GOT3 (cell line): Measurements from ENCODE around the gene CEP68.
A peak's percentile ranks its signal among the peaks of the same experiment; 100 is the strongest.

Experiments used
- DNase-seq: peaks from one replicate; lab custom pipeline; 2025; ENCODE audit warnings: mixed read lengths; lab: John Stamatoyannopoulos, UW

Gene CEP68

DNA sequence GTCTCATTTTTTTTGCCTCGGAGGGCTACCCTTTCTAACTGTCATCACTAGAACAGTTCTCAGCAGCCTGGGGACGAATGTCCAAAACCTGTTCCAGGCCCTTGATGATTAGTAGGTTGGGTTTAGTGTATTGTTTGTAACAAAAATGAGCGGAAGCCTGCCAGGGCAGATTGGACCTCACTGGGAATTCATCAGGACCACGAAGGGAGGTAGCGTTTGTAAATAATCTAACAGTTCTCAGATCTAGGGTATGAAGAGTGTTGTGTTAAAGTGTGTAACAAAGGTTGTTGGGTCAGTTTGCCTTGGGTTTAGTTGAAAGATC, 799 bp downstream of the CEP68 start:
- no peak for DNase-seq

DNA sequence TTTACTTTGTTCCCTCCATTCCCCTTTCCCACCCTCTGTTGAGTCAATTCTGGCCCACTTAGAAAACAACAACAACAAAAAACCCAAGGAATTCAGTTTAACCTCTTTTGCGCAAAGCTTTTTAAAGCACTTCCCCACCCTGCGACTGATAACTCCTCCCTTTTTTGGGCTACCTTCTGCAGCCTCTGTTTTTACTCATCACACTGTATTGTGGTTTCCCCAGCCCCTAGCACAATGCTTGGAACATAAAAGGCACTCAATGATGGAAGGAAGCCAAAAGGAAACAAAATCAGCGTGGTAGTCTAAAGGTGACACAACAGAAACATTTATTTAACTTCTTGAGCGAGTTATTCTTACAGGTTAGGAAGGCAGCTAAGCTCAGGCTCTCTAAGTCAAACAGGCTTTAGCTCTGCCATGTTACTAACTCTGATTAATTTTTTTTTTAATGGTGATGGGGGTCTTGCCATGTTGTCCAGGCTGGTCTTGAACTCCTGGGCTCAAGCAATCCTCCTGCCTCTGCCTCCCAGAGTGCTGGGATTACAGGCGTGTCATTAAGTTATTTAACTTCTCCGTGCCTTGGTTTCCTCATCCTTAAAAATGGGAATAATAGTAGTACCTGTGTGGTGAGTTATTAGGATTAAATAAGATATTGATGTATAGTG, 1.3 kb downstream of the CEP68 start:
- no peak for DNase-seq

DNA sequence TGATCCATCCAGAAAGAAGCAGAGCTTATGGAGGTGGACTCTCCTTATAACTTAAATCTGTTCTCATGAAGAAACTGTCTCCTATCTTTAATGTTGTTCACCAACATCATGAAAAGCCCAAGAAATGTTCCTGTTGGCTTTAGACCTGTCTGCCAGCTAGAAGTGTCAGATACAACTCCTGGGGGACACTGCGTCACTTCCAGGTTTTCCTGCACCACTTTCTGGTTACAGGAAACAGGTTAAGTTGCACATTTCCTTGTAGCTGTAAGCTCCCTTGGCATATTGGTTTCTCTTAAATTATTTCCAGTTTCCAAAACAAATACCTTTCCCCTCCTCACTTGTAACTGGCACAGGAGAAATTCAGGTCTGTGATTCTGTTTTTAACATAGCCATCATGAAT, 2.9 kb downstream of the CEP68 start:
- no peak for DNase-seq

DNA sequence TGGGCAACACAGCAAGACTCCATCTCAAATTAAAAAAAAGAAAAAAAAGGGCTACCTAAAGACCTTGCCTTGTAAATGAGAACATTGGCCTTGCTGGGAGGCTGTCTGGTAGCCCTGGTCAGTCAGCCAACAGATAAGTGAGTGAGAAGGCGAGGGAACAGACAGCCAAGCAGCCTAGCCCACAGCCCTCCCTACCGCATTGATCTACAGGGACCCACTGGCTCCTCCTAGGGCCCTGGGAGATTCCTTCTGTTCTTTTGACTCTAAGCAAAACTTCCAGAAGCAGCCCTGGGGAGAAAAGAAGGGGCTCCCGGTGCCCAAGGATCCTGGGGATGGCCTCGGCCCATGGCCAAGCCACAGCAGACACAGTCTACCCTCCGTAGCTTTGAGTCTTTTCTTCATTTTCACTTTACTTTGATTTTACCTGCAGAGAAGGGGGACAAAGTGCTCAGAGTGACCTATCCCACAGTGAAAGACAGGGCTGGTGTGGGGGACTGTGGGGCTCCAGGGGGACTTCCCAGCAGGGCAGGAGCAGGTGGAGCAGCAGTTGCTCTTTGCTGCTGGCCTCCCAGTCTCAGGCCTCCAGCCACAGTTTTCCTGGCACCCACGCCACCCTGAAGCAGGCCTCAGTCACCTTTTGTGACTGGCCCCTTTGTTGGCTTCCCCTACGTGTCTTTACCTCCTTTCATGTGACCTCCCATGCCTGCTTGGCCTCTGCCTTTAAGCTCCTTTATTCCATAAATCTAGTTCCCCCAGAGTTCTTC, 5.1 kb downstream of the CEP68 start:
- no peak for DNase-seq

DNA sequence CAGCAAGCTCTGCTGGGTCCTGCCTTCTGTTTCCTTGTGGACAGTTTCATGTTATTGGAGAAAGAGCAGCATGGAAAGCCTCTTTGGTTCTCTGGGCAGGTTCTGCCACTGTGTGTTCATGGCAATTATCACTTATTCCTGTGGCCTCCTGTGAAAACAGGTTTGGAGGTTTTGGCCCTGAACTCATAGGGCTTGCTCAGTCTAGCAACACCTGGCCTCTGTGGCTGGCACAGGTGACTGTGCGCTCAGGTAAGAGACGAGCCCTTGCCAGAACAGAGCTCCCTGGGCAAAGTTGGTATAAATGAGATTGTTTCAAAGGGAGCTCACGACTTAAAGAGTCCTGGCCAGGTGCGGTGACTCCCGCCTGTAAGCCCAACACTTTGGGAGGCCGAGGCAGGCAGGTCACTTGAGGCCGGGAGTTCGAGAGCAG, 5.7 kb downstream of the CEP68 start:
- no peak for DNase-seq

DNA sequence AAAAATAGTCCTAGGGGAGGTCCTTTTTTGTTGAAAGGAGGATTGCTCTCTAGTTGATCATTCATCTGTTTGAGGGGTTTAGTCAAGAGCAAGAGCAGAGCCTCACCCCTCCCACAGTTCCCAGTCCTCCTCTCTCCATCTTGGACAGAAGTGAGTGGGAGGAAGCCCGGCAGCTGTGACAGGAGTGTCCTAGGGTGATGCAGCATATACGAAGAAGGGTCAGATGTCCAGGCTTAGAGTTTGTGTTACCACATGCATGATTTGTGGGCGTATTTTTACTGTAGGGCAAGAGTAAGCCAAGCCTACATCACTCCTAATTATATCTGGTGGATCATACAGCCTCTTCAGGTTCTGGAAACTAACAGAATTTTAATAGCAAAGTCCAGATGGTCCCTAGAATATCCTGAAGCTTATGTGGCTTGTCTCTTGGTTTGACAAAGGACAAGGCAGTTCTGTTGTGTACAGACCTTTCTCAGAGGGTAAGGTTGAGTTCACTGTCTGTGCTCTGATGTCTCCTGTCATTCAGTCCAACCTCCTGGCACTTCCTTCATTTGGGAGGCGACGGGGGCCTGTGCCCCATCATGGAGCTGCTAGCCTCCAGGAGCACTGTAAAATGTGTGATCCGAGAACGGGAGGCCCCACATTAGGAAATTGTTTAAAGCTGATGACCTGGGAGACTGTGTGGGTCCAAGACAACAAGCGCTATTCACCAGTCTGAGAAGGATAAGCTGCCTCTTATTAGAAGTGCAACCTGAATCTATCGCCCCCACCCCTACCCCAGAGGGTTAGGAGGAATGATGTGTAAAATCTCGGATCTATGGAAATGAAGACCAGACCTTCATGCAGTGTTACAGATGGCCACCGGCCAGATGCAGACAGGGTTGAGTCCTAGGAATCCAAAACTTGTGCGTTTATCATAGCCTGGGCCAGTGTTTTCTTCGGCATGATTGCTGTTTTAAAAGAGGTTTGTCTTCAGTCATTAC, 6.9 kb downstream of the CEP68 start:
- no peak for DNase-seq

DNA sequence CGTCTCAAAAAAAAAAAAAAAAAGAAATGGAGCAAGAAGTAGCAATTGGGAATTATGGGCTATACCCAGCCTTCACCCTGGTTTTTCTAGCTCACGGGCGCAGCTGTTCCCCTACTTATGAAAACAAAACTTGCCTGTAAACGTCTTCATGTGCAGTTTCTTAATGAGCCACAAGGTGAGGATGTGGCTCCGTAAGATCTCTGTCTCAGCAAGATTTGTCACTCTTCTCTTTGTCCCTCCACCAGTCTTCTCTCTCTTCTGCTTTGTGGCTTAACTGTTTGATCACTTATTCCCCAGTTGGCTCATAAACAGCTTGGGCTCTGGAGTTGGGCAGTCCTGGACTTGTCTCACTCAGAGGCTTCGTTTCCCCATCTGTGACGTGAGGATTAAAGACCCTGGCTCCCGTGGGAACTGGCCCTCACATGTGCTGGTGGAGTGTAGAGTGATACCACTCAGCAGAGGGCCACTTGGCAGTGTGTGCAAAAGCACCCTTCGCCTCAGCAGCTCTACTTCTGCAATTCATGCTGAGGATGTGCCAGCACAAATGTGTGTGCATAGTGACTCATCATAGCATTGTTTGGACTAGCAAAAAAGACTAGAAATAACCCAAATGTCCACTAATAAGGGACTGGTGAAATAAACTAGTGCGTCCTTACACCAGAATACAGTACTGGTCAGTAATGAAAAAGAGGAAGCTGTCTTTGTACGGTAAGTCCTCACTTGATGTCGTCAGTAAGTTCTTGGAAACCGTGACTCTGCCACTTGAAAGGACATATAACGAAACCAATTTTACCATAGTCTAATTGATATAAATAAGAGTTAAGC, 8.7 kb downstream of the CEP68 start:
- peak; percentile 63 for DNase-seq

DNA sequence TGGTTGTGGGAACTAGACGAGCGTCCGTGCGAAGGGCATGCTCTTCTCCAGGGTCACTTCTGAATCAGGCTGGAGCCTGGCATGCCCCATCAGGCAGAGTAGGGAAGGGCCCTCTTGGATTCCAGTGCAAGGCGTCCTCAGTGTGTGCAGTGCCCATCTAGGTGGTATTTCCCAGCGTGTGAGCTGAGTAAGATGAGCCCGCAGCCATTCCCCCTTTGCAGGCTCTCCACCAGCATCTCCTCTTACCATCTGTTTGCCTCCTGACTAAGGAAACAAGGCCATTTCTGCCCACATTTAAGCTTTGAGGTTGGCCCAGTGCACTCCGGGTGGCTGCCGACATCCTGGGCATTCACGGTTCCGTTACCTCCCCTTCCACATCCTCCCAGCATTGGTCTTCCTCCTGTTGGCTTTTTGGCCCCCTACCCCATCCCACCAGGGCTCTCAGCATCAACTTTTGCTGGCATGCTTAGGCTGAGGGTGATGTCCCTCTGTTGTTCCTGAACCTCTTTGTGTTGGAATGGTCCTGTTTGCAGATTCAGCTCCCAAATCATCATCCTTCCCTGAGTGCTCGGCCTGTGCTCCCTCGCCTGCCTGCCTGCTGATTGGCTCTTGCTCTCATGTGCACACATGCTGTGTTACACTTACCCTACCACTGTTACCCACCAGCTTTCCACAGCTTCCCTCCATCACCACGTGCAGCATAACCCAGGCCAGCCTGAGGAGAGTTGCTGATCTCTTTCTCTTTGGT, 11.8 kb downstream of the CEP68 start:
- no peak for DNase-seq

DNA sequence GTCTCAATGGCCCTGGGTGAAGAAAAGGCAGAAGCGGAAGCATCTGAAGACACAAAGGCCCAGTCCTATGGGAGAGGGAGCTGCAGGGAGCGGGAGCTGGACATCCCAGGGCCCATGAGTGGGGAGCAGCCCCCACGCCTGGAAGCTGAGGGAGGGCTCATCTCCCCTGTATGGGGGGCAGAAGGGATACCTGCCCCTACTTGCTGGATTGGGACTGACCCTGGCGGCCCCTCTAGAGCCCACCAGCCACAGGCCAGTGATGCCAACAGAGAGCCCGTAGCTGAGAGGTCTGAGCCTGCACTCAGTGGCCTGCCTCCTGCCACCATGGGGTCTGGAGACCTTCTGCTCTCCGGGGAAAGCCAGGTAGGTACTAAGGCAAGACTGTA, 13.2 kb downstream of the CEP68 start:
- no peak for DNase-seq

DNA sequence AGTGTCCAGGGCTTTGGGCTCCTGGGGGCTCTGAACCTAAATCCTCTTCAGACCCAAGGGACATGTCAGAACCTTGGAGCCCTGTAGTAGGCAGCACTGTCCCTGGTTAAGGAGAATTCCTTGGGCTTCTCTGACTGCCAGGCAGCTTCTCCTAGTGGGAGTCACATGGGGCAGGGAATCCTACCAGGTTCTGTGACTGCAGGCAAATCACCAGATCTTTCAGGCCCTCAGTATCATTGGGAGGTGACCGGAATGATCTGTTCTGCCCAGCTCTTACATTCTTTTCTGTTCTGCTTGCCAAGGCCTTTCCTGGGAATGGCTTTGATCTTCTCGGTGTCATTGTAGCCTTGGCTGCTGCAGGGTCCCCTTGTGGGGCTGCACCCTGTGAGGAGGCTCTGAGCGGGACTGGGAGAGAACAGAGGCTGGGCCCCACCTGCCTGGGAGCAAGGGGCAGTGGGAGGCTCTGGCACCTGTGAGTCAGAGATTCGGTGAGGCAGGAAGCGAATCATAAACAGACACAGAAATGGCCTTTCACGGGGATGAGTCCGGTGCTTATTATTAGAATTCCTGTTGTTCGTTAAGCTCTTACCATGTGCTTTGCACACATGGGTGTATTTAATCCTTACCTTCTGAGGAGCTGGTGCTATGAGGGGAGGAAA, 14.1 kb downstream of the CEP68 start:
- DNase-seq = no peak

DNA sequence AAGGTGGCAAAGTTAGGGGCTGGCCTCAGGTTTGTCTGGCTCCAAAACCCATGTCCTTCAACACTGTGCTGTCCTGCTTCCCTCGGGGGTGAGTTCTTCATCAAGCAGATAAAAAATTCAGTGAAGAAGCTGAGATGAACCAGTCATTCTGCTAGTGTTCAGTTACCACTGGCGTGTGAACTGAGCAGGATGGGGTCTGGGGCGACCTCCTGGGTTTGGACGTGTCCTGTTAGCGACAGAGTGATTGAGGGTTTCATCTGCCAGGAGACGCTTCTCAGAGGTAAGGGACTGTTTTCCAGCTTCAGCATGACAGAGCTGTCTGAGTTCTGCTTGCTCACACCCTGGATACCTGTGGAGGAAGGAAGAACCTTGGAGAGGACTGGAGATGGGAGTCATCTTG, 14.6 kb downstream of the CEP68 start:
- no peak for DNase-seq

DNA sequence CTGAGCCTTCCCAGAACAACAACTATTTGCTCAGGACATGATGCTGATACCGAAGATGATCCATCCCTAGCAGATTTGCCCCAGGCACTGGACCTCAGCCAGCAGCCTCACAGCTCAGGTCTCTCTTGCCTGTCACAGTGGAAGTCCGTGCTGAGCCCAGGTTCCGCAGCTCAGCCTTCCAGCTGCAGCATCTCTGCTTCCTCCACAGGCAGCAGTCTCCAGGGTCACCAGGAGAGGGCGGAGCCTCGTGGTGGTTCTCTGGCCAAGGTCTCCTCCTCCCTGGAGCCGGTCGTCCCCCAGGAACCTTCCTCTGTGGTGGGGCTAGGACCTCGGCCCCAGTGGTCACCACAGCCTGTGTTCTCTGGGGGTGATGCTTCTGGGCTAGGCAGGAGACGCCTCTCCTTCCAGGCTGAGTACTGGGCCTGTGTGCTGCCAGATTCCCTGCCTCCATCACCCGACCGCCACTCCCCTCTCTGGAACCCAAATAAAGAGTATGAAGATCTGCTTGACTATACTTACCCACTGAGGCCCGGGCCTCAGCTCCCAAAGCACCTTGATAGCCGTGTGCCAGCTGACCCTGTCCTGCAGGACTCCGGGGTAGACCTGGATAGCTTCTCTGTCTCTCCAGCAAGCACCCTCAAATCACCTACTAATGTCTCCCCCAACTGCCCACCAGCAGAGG, 15.4 kb downstream of the CEP68 start:
- no peak for DNase-seq

DNA sequence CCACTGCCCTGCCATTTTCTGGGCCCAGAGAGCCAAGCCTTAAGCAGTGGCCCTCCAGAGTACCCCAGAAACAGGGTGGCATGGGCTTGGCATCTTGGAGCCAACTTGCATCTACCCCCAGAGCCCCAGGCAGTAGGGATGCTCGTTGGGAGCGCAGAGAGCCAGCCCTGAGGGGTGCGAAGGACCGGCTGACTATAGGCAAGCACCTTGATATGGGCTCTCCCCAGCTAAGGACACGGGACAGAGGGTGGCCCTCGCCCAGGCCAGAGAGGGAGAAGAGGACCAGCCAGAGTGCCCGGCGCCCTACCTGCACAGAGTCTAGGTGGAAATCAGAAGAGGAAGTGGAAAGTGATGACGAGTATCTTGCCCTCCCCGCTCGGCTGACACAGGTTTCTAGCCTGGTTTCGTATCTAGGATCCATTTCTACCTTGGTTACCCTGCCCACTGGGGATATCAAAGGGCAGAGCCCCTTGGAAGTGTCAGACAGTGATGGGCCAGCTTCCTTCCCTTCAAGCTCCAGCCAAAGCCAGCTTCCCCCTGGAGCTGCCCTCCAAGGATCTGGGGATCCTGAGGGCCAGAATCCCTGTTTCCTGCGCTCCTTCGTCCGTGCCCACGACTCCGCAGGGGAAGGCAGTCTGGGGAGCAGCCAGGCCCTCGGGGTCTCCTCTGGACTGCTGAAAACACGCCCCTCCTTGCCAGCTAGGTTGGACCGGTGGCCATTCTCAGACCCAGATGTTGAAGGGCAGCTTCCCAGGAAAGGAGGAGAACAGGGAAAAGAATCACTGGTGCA, 16.2 kb downstream of the CEP68 start:
- DNase-seq = no peak

DNA sequence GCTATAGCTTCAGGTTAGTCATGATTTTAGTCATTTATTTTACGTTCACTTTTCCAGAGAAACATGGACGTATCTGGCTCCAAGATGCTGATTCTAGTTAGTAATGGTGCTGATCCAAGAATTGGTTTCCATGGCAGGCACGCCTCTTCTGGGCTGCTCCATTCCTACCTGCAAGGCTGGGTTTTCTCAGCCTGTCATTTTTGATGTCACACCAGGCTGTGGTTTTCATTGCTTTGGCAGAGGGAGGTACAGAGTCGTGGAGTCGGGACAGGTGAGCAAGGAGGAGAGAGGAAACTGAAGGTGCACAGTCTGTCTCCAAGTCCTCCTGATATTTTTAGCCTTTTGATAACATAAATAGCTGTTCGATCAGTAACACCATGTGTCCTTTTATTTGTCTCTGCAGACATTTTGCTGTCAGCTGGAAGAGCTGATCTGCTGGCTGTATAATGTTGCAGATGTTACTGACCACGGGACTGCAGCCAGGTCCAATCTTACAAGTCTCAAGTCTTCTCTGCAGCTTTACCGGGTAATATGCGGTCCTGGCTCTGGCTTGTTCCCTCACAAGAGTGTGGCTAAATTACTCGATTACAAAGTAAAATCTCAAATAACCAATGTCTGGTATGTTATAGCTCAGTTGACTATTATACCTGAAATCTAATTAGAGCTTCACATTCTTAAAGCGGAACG, 17.8 kb downstream of the CEP68 start:
- no peak for DNase-seq

DNA sequence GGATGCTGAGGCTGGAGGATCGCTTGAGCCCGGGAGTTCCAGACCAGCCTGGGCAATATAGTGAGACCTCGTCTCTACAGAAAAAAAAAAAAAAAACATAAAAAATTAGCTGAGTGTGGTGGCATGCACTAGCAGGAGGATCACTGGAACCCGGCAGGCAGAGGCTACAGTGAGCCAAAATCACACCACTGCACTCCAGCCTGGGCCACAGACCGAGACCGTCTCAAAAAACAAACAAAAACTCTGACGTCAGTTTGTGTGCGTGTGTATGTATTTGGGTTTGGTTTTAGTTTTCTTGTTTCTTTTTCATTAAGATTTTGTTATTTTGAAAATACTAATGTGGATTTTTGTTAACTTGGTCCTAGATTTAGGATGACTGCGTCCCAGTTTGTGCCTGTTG, 19.0 kb downstream of the CEP68 start:
- no peak for DNase-seq

DNA sequence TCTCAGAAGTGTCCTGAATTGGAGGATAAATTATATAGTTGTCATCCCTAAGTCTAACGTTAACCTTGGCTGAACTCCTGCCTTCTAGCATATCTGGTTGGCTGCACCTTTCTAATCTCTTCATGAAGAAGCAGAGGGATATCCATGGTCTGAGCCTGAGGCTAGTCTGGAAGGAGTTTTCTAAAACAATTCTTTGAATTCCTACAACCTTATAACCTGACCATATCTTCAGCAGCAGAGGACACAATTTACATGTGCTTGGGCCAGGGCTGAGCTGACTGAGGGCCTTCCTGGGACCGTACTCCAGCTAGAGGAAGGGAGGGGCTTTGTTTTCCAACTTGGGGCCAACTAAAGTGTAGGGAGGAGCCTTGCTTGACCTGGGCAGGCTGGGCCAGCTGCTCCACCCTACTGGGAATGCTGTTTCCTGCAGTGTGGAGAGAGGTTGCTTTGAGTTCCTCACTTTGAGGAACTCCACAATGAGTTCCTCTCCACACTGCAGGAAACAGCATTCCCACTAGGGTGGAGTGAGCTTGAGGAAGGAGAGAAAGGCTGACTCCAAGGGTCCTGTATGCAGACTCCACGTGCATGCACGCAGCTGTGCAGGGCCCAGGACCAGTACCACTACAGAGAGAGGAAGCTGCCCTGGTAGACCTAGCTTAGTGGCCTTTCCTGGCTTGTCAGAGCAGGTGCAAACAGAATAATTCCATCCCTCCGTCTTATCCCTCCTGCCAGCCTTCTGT, 19.6 kb downstream of the CEP68 start:
- DNase-seq = no peak

DNA sequence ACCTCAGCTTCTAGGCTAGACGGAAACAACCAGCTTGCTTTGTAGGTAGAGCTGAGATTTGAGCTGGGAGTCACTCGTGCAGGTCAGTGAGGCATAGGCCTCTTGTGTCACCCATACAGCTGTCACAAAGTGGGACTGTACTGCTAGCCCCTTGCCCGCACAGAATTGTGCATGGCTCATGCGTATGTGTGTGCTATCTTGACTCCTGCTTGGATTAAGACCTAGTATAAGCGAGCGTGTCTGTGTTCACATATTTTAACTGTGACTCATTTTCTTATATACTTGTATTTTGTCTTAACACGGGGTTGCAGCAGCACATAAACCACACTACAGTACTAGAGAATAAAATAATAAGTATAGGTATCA, 20.1 kb downstream of the CEP68 start:
- no peak for DNase-seq

DNA sequence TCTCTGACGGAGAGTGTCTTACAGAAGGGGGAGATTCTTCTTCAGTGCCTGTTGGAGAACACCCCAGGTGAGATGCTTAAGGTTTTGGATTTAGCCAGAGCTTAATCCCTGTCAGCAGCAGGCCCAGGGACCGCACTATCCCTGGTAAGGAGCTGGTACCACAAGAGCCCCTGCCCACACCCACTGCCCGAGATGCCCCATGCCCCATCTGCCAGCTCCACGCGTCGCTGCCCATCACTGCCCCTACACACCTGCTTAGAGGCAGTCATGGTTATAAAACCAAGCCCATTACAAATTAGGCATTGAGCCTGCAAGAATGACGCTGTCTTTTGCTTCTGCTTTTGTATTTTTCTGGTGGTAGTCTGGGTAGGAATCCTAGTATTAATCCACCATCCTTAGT, 21.7 kb downstream of the CEP68 start:
- DNase-seq = no peak
